ENCODE data around the gene NDUFB4. TPM values are rescaled to one million over a fixed set of nuclear protein-coding genes. Genes with fewer than 3 reads are reported as not detected.
A peak's percentile ranks its signal among the peaks of the same experiment; 100 is the strongest.

NDUFB4 gene
- total and polyA plus RNA-seq, 9 of the 15 experiments (the other 6 are each of a cell fraction or from before 2014, with no cell fraction given), result 124 to 670 (median 227) TPM

GRCh38 chr3:120642368-120642948 is 46.3 kb downstream of the NDUFB4 start (continued):
- TF ChIP-seq MNT (conservative IDR thresholded peaks at IDR 0.05), result peak in 1 of 2 experiments; percentile 59; a peak in 2 of 4 replicates
- TF ChIP-seq ZKSCAN1 (IDR thresholded peaks at IDR 0.05; ENCODE audit: low read depth, low read length), result no peak
- no peak for TF ChIP-seq CXXC5 (CRISPR knock-in tag; IDR thresholded peaks at IDR 0.05)
- peak; percentile 86 for TF ChIP-seq EP300 (IDR thresholded peaks at IDR 0.05; ENCODE audit: low read length)
- TF ChIP-seq GABPB1 (CRISPR knock-in tag; IDR thresholded peaks at IDR 0.05), result peak; percentile 73
- peak; percentile 54 for TF ChIP-seq NEUROD1 (IDR thresholded peaks at IDR 0.05; ENCODE audit: borderline replicate concordance, low read depth, low read length, partially characterized antibody)
- TF ChIP-seq ZNF561 (CRISPR knock-in tag; conservative IDR thresholded peaks at IDR 0.05), result no peak
- no peak for TF ChIP-seq NKRF (IDR thresholded peaks at IDR 0.05; ENCODE audit: borderline replicate concordance)
- no peak for TF ChIP-seq ZNF197 (CRISPR knock-in tag; IDR thresholded peaks at IDR 0.05; ENCODE audit: low read depth)
- no peak for TF ChIP-seq NONO (IDR thresholded peaks at IDR 0.05; ENCODE audit: low read depth in 2 of 2, low read length in 1 of 2)
- TF ChIP-seq ZNF766 (CRISPR knock-in tag; conservative IDR thresholded peaks at IDR 0.05), result peak; percentile 74; the same call in 1 of the 2 replicates
- no peak for TF ChIP-seq ILF3 (IDR thresholded peaks at IDR 0.05; ENCODE audit: borderline replicate concordance)
- peak; percentile 96 for TF ChIP-seq C11orf30 (IDR thresholded peaks at IDR 0.05; ENCODE audit: low read depth)
- TF ChIP-seq L3MBTL2 (IDR thresholded peaks at IDR 0.05), result peak; percentile 63
- TF ChIP-seq TAF9B (IDR thresholded peaks at IDR 0.05; ENCODE audit: partially characterized antibody), result peak; percentile 80
- peak; percentile 23; the same call in 1 of the 2 replicates for TF ChIP-seq POLR2H (tag; IDR thresholded peaks at IDR 0.05; ENCODE audit: low read depth)
- peak; percentile 72 for TF ChIP-seq GABPA (tag; conservative IDR thresholded peaks at IDR 0.05; ENCODE audit: low read depth)
- TF ChIP-seq EP400 (IDR thresholded peaks at IDR 0.05), result peak; percentile 60
- TF ChIP-seq MTA3 (IDR thresholded peaks at IDR 0.05; ENCODE audit: borderline replicate concordance), result peak; percentile 38; the same call in 1 of the 2 replicates
- TF ChIP-seq ERF (CRISPR knock-in tag; IDR thresholded peaks at IDR 0.05), result no peak
- peak; percentile 86 for TF ChIP-seq FOSL1 (tag; conservative IDR thresholded peaks at IDR 0.05)
- TF ChIP-seq ZNF589 (CRISPR knock-in tag; IDR thresholded peaks at IDR 0.05; ENCODE audit: low read depth), result peak; percentile 64; the same call in 1 of the 2 replicates
- no peak for TF ChIP-seq STAT5B (CRISPR knock-in tag; IDR thresholded peaks at IDR 0.05)
- 0 out of 2 replicates have a peak, but pooled peaks have one; percentile 27 for TF ChIP-seq TARDBP (IDR thresholded peaks at IDR 0.05)
- TF ChIP-seq CAMTA2 (CRISPR knock-in tag; conservative IDR thresholded peaks at IDR 0.05), result no peak
- no peak for TF ChIP-seq ZNF311 (CRISPR knock-in tag; IDR thresholded peaks at IDR 0.05)
- TF ChIP-seq MAFG (tag; conservative IDR thresholded peaks at IDR 0.05), result peak; percentile 88
- peak; percentile 42; the same call in 1 of the 2 replicates for TF ChIP-seq NCOR1 (IDR thresholded peaks at IDR 0.05)
- peak; percentile 42; the same call in 1 of the 2 replicates for TF ChIP-seq PML (IDR thresholded peaks at IDR 0.05; ENCODE audit: low read length)

Measured in K562 (cell line).